WTC11 (cell line): ENCODE results near the gene CIT. TPM values are rescaled to one million over a fixed set of nuclear protein-coding genes. Genes with fewer than 3 reads are reported as not detected.

Experiments used
- ATAC-seq: fragments of 200-7000 bp; cut with Tn5 transposase; 2 replicates; pipeline ENCODE4 v1.10.0; 2021; ENCODE audit warnings: mild to moderate bottlenecking, moderate library complexity
- CTCF ChIA-PET: fragments of 300-600 bp; sonication (Branson Sonifier 250); formaldehyde crosslinking; loops from one replicate; lab custom pipeline; 2021; ENCODE audit warnings: antibody characterized with exemption; lab: Charles Lee
- POLR2A ChIA-PET: fragments of 350-600 bp; sonication (Branson Sonifier 250); formaldehyde crosslinking; loops from one replicate; lab custom pipeline; 2021; ENCODE audit warnings: antibody characterized with exemption; lab: Charles Lee
- DNase-seq: peaks from one replicate; pipeline ENCODE4 v3.0.0; 2021; ENCODE audit warnings: low spot score
- H3K27ac Mint-ChIP-seq: 2 replicates; pipeline ENCODE4 v1.8.0; 2021; ENCODE audit warnings: mixed read lengths
- H3K27me3 Mint-ChIP-seq: 2 replicates; pipeline ENCODE4 v1.8.0; 2021; ENCODE audit warnings: low read depth, mild to moderate bottlenecking, moderate library complexity, mixed read lengths
- H3K36me3 Mint-ChIP-seq: 2 replicates; pipeline ENCODE4 v1.8.0; 2021; ENCODE audit warnings: mixed read lengths
- H3K4me1 Mint-ChIP-seq: 2 replicates; pipeline ENCODE4 v1.8.0; 2022; ENCODE audit warnings: mixed read lengths
- H3K4me3 Mint-ChIP-seq: 2 replicates; pipeline ENCODE4 v1.8.0; 2021; ENCODE audit warnings: mild to moderate bottlenecking, moderate library complexity, mixed read lengths
- H3K9me3 Mint-ChIP-seq: 2 replicates; pipeline ENCODE4 v1.8.0; 2021; ENCODE audit warnings: mixed read lengths
- CREM ChIP-seq: sonication (generic); formaldehyde crosslinking; IDR thresholded peaks from 2 replicates; pipeline ENCODE4 v1.8.1; 2022; ENCODE audit warnings: mild to moderate bottlenecking, missing genetic modification reagents, moderate library complexity
- FOXP1 ChIP-seq: sonication (generic); formaldehyde crosslinking; IDR thresholded peaks from 2 replicates; pipeline ENCODE4 v1.8.0; 2022; ENCODE audit warnings: missing genetic modification reagents, mild to moderate bottlenecking, moderate library complexity, borderline replicate concordance
- GRHL2 ChIP-seq: fragments of 250-450 bp; sonication (Bioruptor Pico); IDR thresholded peaks from 2 replicates; pipeline ENCODE4 v1.8.0; 2022; ENCODE audit warnings: mild to moderate bottlenecking, moderate library complexity; ENCODE audit not compliant: insufficient replicate concordance, severe bottlenecking
- MXD4 ChIP-seq: fragments of 250-450 bp; sonication (Bioruptor Pico); IDR thresholded peaks from 2 replicates; pipeline ENCODE4 v1.8.0; 2021; ENCODE audit warnings: mild to moderate bottlenecking, moderate library complexity, borderline replicate concordance
- NFATC4 ChIP-seq: fragments of 250-450 bp; sonication (Bioruptor Pico); IDR thresholded peaks from 2 replicates; pipeline ENCODE4 v1.9.0; 2021; ENCODE audit warnings: mild to moderate bottlenecking
- NFE2L1 ChIP-seq: sonication (generic); formaldehyde crosslinking; IDR thresholded peaks from 2 replicates; pipeline ENCODE4 v1.8.1; 2023; ENCODE audit warnings: missing genetic modification reagents
- OVOL2 ChIP-seq: fragments of 250-450 bp; sonication (Bioruptor Pico); IDR thresholded peaks from 2 replicates; pipeline ENCODE4 v1.9.0; 2021; ENCODE audit warnings: mild to moderate bottlenecking, borderline replicate concordance
- PRRX2 ChIP-seq: fragments of 250-450 bp; sonication (Bioruptor Pico); IDR thresholded peaks from 2 replicates; pipeline ENCODE4 v1.8.0; 2021; ENCODE audit warnings: mild to moderate bottlenecking
- RELA ChIP-seq: sonication (generic); formaldehyde crosslinking; IDR thresholded peaks from 2 replicates; pipeline ENCODE4 v1.8.1; 2022; ENCODE audit warnings: missing genetic modification reagents, mild to moderate bottlenecking, borderline replicate concordance
- TP53 ChIP-seq: sonication (generic); formaldehyde crosslinking; IDR thresholded peaks from 2 replicates; pipeline ENCODE4 v1.8.1; 2023; ENCODE audit warnings: mild to moderate bottlenecking, missing genetic modification reagents
- ZNF219 ChIP-seq: sonication (generic); formaldehyde crosslinking; IDR thresholded peaks from 2 replicates; pipeline ENCODE4 v1.8.0; 2023; ENCODE audit warnings: missing genetic modification reagents, mild to moderate bottlenecking, borderline replicate concordance
- ZNF317 ChIP-seq: sonication (generic); formaldehyde crosslinking; IDR thresholded peaks from 2 replicates; pipeline ENCODE4 v1.8.1; 2023; ENCODE audit warnings: low read depth, mild to moderate bottlenecking, moderate library complexity, missing genetic modification reagents, borderline replicate concordance
- total RNA-seq: library from RNA; stranded (reverse); gene quantifications from 3 replicates; pipeline ENCODE4 v1.2.3, GENCODE V29; 2021
- TF ChIP-seq, protein P1 (sequence below): sonication (generic); formaldehyde crosslinking; IDR thresholded peaks from 2 replicates; pipeline ENCODE4 v1.8.1; 2023; ENCODE audit warnings: mild to moderate bottlenecking, missing genetic modification reagents, borderline replicate concordance
- TF ChIP-seq, protein P2 (sequence below): fragments of 250-450 bp; sonication (Bioruptor Pico); IDR thresholded peaks from 2 replicates; pipeline ENCODE4 v1.8.0; 2021; ENCODE audit warnings: mild to moderate bottlenecking
- TF ChIP-seq, protein P3 (sequence below): fragments of 250-450 bp; sonication (Bioruptor Pico); conservative IDR thresholded peaks from 2 replicates; pipeline ENCODE4 v1.9.0; 2021; ENCODE audit warnings: mild to moderate bottlenecking
- TF ChIP-seq, protein P4 (sequence below): sonication (generic); formaldehyde crosslinking; IDR thresholded peaks from 2 replicates; pipeline ENCODE4 v1.8.0; 2023; ENCODE audit warnings: missing genetic modification reagents
- TF ChIP-seq, protein P5 (sequence below): sonication (generic); formaldehyde crosslinking; IDR thresholded peaks from 2 replicates; pipeline ENCODE4 v1.8.0; 2023; ENCODE audit warnings: mild to moderate bottlenecking, missing genetic modification reagents

The CIT gene
- total RNA-seq, 1 experiment from 2014 or later: 65.4 TPM

DNA sequence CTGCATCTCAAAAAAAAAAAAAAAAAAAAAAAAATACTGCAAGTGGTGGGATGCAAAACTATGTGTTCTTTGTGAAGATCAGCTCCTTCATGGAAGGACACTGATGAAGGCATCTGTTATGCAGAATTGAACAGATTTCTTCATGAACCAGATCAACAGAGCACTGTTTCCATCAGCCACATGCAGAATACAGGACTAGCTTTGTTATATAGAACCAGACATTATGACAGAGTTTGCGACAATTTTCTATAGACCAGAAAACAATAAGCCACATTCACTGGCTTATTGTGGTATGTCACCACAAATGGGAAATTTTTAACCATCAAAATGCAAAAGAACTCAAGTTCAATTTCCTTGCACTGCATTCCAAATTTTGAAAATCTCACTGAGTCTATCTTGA is 34.7 kb downstream of the CIT start (continued):
- TF ChIP-seq, protein P1, sequence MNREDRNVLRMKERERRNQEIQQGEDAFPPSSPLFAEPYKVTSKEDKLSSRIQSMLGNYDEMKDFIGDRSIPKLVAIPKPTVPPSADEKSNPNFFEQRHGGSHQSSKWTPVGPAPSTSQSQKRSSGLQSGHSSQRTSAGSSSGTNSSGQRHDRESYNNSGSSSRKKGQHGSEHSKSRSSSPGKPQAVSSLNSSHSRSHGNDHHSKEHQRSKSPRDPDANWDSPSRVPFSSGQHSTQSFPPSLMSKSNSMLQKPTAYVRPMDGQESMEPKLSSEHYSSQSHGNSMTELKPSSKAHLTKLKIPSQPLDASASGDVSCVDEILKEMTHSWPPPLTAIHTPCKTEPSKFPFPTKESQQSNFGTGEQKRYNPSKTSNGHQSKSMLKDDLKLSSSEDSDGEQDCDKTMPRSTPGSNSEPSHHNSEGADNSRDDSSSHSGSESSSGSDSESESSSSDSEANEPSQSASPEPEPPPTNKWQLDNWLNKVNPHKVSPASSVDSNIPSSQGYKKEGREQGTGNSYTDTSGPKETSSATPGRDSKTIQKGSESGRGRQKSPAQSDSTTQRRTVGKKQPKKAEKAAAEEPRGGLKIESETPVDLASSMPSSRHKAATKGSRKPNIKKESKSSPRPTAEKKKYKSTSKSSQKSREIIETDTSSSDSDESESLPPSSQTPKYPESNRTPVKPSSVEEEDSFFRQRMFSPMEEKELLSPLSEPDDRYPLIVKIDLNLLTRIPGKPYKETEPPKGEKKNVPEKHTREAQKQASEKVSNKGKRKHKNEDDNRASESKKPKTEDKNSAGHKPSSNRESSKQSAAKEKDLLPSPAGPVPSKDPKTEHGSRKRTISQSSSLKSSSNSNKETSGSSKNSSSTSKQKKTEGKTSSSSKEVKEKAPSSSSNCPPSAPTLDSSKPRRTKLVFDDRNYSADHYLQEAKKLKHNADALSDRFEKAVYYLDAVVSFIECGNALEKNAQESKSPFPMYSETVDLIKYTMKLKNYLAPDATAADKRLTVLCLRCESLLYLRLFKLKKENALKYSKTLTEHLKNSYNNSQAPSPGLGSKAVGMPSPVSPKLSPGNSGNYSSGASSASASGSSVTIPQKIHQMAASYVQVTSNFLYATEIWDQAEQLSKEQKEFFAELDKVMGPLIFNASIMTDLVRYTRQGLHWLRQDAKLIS (CRISPR knock-in tag): no peak
- TF ChIP-seq NFE2L1 (CRISPR knock-in tag): no peak
- no peak for TF ChIP-seq NFATC4
- no peak for TF ChIP-seq OVOL2 (CRISPR knock-in tag)

DNA sequence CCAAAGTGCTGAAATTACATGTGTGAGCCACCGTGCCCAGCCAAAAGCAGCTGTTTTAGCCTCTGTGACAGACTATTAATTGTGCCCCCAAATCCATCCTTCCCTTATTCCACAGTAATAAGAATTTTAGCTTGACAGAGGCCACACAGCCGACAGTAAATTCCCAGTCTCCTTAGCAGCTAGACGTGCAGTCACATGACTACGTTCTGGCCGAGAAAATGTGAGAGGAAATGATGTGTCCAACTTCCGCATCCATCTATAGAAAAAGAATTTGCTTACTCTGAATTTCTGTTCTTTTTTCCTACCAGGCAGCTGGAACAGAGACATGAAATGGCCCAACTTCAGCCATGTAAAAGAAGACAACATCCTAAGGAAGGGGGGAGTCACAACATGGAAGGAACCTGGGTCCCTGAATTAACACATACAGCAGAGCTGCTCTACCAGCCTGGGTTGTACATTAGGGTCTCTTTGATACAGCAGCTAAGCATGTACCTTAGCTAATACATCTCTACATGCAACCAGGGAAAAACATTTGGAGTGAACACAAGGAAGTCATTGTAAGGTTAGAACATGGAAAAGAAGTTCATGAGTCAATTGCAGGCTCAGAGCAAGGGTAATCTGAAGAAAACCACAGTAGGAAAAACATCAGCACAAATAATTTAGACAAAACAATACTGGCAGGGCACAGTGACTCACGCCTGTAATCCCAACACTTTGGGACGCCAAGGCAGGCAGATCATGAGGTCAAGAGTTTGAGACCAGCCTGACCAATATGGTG is 35.5 kb downstream of the CIT start:
- Mint-ChIP-seq H3K27ac (no peak overlapping the region), H3K27me3 (no peaks in the 10 kb centered on the region), H3K4me3 (no peak overlapping the region), H3K9me3 (peaks cover 6% of the 10 kb centered on the region), H3K4me1 (no peaks in the 10 kb centered on the region), H3K36me3 (peaks cover 68% of the 10 kb centered on the region)
- TF ChIP-seq, protein P2, sequence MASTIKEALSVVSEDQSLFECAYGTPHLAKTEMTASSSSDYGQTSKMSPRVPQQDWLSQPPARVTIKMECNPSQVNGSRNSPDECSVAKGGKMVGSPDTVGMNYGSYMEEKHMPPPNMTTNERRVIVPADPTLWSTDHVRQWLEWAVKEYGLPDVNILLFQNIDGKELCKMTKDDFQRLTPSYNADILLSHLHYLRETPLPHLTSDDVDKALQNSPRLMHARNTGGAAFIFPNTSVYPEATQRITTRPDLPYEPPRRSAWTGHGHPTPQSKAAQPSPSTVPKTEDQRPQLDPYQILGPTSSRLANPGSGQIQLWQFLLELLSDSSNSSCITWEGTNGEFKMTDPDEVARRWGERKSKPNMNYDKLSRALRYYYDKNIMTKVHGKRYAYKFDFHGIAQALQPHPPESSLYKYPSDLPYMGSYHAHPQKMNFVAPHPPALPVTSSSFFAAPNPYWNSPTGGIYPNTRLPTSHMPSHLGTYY (CRISPR knock-in tag): no peak
- TF ChIP-seq, protein P3, sequence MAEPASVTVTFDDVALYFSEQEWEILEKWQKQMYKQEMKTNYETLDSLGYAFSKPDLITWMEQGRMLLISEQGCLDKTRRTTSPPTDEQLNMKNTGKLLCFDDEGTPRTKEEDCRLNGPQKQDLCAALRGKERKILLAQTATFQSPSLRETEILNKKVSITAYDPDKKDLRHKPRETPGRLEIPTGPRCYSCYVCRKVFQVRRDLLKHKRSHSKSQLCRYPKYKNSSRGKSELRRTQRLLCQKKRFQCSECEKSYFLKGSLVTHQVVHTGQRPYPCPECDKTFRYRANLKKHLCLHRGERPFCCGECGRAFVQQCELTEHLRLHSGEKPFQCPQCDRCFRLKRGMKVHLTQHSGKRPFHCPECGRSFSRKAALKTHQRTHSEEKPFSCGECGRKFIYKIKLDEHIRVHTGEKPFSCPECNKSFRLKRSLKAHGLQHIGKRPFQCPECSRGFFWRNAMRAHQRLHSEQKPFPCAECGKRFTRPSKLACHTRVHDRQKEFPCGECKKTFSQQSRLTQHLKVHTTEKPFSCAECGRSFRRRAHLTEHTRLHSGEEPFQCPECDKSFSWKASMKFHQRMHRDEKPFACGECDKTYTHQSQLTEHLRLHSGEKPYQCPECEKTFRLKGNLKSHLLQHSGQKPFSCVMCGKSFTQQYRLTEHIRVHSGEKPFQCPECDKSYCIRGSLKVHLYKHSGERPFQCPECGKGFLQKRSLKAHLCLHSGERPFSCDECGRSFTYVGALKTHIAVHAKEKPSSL: no peak
- TF ChIP-seq TP53 (CRISPR knock-in tag) (no peak), RELA (no peak), CREM (CRISPR knock-in tag) (no peak), GRHL2 (CRISPR knock-in tag) (no peak)
- TF ChIP-seq, protein P4, sequence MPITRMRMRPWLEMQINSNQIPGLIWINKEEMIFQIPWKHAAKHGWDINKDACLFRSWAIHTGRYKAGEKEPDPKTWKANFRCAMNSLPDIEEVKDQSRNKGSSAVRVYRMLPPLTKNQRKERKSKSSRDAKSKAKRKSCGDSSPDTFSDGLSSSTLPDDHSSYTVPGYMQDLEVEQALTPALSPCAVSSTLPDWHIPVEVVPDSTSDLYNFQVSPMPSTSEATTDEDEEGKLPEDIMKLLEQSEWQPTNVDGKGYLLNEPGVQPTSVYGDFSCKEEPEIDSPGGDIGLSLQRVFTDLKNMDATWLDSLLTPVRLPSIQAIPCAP (CRISPR knock-in tag): no peak
- ChIA-PET POLR2A (interaction anchor here (0.7 kb wide), 1 partner anchor 139 kb away, joined by 11 read pairs; no protein-coding TSS in a partner anchor), CTCF (no interaction called here)
- ATAC-seq: no peak
- no peak for DNase-seq

DNA sequence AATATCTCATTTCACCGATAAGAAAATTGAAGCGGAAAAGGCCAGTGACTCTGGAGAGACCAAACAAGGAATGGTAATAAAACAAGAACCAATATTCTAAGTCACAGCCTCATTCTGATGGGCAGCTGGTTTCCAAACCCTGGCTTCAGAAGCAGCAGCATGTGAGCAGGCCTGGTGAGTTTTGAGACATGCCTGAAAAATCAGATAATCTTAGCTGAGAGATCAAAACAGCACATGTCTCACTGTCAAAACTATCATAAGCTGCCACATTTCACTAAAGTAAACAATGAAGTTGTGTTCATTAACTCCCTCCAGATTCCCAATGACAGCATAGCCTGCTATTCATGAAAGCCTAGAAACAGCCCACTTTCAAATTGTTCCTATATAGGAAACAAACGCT is 36.5 kb downstream of the CIT start:
- H3K4me3 Mint-ChIP-seq: no peak overlapping the region
- POLR2A ChIA-PET: no interaction called here
- no peak for DNase-seq
- H3K27me3 Mint-ChIP-seq: no peaks in the 10 kb centered on the region
- no peak overlapping the region for H3K27ac Mint-ChIP-seq
- no peaks in the 10 kb centered on the region for H3K4me1 Mint-ChIP-seq
- CTCF ChIA-PET: interaction anchor here (0.5 kb wide), 1 partner anchor 1777 kb away, joined by 3 read pairs; no protein-coding TSS in a partner anchor
- ATAC-seq: no peak
- H3K36me3 Mint-ChIP-seq: peaks cover 60% of the 10 kb centered on the region
- H3K9me3 Mint-ChIP-seq: peaks cover 6% of the 10 kb centered on the region
- no peak for TF ChIP-seq PRRX2 (CRISPR knock-in tag)
- no peak for TF ChIP-seq MXD4 (CRISPR knock-in tag)
- TF ChIP-seq CREM (CRISPR knock-in tag): no peak
- no peak for TF ChIP-seq FOXP1 (CRISPR knock-in tag)
- TF ChIP-seq ZNF317 (CRISPR knock-in tag): no peak
- TF ChIP-seq, protein P5, sequence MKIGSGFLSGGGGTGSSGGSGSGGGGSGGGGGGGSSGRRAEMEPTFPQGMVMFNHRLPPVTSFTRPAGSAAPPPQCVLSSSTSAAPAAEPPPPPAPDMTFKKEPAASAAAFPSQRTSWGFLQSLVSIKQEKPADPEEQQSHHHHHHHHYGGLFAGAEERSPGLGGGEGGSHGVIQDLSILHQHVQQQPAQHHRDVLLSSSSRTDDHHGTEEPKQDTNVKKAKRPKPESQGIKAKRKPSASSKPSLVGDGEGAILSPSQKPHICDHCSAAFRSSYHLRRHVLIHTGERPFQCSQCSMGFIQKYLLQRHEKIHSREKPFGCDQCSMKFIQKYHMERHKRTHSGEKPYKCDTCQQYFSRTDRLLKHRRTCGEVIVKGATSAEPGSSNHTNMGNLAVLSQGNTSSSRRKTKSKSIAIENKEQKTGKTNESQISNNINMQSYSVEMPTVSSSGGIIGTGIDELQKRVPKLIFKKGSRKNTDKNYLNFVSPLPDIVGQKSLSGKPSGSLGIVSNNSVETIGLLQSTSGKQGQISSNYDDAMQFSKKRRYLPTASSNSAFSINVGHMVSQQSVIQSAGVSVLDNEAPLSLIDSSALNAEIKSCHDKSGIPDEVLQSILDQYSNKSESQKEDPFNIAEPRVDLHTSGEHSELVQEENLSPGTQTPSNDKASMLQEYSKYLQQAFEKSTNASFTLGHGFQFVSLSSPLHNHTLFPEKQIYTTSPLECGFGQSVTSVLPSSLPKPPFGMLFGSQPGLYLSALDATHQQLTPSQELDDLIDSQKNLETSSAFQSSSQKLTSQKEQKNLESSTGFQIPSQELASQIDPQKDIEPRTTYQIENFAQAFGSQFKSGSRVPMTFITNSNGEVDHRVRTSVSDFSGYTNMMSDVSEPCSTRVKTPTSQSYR (CRISPR knock-in tag): no peak
- TF ChIP-seq ZNF219 (CRISPR knock-in tag): no peak
- TF ChIP-seq, protein P4 (CRISPR knock-in tag): no peak
